DMS153 treated with DMSO at 0.1 percent for 48 hours (cell line): ENCODE data around the gene HSPA14.
"Not testable (repeated sequence)": the region's sequence is repeated elsewhere in the genome, so short reads cannot be mapped to it uniquely, and the experiment has no call there.

Experiments used
- DNase-seq: peaks from one replicate; lab custom pipeline; 2025; ENCODE audit not compliant: unreplicated experiment; lab: John Stamatoyannopoulos, UW

The HSPA14 gene, protein sequence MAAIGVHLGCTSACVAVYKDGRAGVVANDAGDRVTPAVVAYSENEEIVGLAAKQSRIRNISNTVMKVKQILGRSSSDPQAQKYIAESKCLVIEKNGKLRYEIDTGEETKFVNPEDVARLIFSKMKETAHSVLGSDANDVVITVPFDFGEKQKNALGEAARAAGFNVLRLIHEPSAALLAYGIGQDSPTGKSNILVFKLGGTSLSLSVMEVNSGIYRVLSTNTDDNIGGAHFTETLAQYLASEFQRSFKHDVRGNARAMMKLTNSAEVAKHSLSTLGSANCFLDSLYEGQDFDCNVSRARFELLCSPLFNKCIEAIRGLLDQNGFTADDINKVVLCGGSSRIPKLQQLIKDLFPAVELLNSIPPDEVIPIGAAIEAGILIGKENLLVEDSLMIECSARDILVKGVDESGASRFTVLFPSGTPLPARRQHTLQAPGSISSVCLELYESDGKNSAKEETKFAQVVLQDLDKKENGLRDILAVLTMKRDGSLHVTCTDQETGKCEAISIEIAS

DNA sequence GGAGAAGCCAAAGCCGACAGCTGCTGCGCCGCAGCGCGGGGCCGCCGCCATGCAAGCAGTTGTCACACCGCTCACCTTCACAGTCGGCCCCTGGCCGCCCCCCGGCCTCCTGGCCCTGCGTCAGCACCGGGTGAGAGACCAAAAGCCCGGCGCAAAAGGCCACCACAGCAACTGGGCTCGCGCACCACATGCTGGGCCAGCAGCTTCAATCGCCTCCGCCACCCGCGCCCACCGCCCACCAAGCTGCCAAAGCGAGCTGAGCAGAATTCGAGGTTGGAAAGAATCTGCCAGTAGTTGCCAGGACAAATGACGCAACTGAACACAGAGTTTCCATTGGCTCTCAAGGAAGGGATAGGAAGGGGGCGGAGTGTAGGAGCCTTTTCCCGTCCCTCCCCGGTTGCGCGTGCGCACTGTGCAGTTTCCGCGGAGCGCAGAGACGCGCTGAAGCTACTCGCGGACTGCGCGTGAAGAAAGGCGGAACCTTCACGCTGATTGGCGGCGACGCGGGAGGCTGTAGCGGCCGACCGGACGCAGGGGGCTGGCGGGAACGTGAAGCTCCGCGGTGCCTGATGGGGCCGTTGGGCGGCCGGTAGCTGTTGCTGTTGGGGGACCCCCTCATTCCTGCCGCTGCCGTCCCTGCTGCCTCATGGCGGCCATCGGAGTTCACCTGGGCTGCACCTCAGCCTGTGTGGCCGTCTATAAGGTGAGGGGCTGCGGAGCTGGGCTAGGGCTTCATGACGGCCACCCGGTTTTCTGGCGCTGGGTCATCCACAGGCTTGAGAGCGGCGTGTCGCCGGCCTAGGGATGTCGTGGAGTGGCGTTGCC lies at the start of gene HSPA14, which contains the start of the genes CDNF and MSANTD7:
HSPA14 (plus strand) TSS at position 550 of the 825 bp plus-strand sequence; CDS start at position 647, 97 bp downstream.
CDNF (minus strand) TSS at position 281 of the 825 bp plus-strand sequence; CDS start at position 190, 91 bp downstream.
MSANTD7 (plus strand) TSS at position 550 of the 825 bp plus-strand sequence. CDS start 3,979 bp downstream, outside the sequence.
- peak; percentile 84 for DNase-seq

DNA sequence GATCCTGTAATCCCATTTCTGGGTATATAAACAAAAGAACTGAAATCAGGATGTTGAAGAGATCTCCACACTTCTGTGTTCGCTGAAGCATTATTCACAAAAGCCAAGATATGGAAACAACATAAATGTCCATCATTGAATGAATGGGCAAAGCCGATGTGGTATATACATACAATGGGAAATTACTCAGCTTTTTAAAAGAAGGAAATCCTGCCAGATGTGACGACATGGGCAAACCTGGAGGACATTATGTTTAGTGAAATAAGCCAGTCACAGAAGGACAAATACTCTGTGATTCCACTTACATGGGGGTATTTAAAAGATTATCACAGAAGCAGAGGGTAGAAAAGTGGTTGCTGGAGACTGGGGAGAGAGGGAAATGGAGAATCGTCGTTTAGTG lies 39.5 kb upstream of the HSPA14 start:
- DNase-seq, result no peak

DNA sequence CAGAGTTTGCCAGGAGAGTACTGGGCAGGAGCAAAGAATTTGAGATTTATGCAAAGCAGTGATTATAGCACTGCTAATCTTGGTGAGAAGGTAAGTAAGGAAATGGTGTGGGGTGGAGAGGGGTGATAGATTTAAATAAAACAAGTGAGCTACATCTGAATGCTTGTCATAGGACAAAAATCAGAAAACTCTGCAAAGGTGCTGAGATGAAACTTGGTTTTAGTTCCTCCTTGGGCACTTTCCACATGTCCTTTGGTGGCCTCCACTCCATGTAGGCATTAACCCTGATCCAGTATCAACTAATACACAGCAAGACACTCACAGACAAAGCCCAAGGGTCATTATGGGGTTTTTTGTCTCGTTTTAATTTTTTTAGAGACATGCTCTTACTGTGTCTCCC lies 37.7 kb upstream of the HSPA14 start:
- no peak for DNase-seq

DNA sequence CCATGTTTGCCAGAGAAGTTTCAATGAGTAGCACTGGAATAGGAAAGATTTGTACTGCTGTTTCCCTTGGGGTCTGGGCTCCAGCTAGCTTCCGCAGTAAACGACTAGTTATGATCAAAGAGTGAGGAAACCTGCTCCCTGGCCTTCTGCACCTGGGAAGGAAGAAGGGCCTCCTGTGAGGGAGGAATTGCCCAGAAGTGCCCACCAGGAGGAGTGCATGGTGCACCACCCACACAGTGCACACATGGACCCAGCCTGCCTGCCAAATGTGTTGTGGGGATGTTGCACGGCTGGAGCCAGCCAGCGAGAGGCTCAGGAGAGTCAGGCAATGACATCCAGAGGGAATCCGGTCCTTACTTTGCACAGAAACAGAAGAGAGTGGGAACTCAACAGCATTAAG lies 36.4 kb upstream of the HSPA14 start:
- DNase-seq, result no peak

DNA sequence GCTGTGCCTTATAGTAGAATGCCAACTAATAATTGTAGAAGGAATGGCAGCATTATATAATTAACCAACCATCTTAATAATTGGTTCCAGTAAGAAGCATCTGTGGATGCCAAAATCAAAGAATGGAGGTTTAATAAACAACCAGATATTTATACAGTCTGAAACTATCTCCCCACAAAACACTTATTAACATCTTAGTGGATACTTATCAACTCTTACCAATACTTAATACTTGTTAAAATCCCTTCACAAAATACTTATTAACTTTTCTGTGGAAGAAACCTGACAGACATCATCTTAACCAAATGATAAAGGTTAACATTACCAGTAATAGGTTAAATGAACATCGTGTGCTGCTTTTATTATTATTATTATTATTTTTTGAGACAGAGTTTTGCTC lies 34.3 kb upstream of the HSPA14 start:
- no peak for DNase-seq

DNA sequence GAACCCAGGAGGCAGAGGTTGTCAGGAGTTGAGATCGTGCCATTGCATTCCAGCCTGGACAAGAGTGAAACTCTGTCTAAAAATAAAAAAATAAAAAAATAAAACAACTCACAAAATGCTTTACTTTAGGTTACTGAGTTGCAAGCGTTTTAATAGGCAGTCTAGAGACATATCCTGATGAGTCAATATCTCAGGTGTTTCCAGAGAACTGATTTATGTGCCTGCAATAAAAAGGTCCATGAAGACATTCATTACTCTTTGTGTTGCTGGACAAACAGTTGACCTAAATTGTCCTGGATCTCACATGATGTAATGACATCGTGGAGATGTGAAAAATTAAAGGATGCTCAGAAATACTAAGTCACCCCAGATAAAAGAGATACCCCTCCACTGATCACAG lies 31.8 kb upstream of the HSPA14 start:
- no peak for DNase-seq

DNA sequence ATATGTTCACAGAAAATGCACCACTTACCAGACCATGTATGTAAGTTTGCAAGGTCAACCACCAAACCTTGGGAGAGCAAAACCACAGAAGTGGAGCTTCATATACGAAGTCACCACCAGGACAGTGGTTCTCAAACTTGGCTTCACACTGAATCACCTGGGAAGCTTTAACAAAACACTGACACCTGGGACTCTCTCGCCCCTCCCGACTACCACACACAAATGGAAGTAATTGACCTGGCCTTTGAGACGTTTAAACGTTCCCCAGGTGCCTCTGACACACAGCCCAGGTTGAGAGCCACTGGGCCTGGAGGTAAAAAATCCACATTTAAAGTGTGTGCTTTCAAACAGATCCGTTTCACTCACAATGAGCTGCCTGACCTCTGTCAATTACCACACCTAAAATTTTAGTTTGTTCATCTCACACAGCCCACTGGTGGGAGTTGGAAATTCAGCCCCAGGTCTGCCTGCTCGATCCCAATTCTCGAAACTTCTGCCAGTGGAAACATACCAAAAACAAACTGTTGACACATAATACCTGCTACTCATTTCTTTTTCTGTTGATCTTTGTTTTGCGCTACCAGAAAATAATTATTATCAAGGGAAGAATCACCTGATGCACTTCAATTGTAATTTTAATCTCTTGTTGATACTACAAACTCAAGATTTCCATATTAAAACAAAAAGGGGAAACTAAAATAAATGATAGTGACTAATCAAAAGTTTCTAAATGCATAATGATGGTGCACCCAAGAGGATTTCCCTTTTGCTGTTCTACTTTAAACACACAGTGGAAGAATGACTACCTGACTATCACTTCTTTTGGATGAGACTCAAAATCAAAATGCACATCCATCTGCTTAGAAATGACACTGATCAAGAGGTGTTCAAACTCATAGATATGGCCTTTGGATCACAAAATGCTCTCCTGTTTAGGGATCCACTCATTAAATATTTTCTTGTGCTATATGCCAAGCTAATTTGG lies 26.8 kb upstream of the HSPA14 start:
- no peak for DNase-seq

DNA sequence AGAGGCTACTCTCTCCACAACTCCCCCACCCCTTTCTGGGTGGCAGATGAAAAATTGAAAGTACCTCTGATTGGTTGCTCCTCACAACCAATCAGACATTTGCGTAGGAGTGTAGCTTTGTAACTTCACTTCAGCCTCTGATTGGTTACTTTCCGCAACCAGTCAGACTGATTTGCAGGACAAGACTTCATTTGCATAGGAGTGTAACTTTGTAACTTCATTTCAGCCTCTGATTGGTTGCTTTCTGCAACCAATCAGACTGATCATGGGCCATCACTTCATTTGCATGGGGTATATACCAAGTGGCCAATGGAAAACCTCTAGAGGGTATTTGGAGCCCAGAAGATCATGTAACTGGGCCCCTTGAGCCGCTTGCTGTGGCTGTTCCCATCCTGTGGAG lies 25.8 kb upstream of the HSPA14 start:
- no peak for DNase-seq

DNA sequence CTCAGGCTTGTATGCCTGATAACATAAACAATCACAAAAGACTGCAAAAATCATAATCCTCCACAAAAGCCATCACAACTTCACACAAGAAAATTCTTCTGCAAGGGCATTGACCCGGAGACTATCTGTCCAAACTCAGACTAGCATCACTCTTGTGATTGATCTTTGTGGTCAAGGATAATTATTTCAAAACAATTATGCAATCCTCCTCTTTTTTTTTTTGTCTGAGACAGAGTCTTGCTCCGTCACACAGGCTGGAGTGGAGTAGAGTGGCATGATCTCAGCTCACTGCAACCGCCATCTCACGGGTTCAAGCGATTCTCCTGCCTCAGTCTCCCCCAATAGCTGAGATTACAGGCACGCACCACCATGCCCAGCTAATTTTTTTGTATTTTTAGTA lies 22.4 kb upstream of the HSPA14 start:
- no peak for DNase-seq

DNA sequence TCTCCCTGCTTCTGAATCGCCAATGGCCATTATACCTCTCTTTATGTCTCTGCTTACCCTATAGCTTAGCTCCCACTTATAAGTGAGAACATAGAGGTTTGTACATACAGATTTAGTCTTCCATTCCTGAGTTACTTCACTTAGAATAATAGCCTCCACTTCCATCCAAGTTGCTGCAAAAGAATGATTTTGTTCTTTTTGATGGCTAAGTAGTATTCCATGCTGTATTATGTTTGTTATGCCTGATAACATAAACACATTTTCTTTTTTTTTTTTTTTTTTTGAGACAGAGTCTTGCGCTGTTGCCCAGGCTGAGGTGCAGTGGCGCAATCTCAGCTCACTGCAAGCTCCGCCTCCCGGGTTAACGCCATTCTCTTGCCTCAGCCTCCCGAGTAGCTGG lies 21.4 kb upstream of the HSPA14 start:
- DNase-seq, result not testable (repeated sequence)

DNA sequence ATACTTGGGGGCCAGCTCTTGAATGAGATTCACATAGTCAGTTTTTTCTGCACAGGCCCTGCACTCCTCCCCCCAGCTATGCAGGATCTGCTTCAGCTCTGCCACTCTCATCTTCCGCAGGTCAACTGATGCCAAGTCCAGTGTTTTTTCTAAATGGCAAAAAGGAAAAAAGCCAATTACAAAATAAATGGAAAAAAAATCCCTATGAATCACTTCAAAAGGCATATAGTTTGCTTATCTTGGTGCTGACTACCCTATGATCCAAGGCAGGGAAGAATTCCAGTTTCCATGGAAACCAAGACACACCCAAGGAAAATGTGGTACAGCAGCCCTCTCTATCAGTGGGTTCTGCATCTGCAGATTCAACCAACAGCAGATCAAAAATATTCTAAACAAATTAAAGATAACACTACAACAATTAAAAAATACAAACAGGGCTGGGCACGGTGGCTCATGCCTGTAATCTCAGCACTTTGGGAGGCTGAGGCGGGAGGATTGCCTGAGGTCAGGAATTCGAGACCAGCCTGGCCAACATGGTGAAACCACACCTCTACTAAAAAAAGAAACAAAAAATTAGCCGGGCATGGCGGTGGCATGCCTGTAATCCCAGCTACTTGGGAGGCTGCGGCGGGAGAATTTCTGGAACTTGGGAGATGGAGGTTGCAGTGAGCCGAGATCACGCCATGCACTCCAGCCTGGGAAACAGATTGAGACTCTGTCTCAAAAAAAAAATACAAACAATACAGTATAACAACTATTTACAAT lies 17.9 kb upstream of the HSPA14 start:
- DNase-seq, result no peak

DNA sequence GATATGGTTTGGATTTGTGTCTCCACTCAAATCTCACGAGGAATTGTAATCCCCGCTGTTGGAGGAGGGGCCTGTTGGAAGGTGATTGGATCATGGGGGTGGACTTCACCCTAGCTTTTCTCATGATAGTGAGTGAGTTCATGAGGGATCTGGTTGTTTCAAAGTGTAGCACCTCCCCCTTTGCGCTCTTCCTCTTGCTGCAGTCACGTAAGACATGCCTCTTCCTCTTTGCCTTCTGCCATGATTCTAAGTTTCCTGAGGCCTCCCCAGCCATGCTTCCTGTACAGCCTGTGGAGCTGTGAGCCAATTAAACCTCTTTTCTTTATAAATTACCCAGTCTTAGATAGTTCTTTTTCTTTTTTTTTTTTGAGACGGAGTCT lies 17.3 kb upstream of the HSPA14 start:
- no peak for DNase-seq

DNA sequence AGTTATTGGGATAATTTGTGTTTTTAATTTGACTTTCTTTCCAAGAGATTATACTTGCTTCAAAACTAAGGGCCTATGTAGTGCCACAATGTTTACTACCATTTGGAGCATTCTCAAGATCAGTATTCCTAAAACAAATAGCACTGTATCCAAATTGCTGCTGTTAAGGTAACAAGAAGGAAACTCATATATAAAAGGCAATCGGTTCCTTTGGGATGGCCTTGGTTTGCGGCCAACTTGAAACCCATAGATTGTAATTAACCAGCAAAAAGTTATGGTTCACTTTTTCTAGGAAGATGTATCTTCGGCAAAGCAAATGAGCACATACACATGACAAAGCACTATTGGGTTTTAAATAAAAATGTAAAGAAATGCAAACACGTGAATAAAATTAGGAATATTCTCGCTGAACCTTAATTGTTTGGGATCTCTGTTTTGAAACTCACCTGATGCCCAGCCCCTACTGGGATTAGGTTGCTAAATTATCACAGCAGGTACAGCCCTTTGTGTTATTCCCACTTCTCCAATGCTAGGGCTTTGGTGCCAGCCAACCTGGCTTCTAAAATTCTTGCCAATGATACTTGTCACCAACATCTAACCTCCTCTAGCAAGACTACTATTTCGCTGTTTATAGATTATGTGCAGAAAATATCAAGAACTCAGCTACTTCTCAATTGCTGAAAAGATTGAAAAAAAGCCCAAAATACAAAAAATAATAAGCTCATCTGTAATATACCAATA lies 16.3 kb upstream of the HSPA14 start:
- DNase-seq, result no peak

DNA sequence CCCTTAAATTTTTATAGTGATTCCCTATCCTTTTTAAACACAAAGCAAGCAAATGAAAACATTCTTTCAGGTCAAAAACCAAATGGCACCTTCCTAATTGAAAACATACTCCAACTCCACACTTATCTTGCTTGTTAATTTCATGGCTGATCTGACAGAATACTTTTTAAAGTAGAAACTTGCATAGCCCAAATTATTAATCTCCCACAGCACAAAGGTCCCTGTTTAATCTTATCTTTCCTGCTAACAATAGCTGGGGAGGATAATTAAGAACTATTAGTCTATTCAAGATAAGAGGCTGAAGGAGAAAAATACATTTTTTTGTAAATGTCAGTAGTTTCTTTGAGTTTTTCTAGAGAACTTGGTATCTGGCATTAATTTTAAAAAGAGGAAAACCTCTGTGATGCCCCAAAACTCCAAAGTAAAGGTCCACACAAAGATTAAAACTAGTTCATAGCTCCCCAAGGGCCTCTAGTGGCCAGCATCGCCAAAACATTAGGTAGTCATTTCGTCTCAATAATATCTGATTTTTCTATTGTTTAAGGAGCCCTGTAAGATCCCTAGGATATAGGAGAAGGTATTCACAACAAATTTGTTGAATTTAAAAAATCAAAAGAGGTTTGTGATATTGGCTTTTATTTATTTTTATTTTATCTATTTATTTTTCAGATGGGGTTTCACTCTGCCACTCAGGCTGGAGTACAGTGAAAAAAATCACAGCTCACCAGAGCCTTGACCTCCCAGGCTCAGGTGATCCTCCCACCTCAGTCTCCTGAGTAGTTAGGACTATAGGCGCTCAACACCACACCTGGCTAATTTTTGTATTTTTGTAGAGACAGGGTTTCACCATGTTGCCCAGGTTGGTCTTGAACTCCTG lies 15.0 kb upstream of the HSPA14 start:
- DNase-seq, result peak; percentile 2

DNA sequence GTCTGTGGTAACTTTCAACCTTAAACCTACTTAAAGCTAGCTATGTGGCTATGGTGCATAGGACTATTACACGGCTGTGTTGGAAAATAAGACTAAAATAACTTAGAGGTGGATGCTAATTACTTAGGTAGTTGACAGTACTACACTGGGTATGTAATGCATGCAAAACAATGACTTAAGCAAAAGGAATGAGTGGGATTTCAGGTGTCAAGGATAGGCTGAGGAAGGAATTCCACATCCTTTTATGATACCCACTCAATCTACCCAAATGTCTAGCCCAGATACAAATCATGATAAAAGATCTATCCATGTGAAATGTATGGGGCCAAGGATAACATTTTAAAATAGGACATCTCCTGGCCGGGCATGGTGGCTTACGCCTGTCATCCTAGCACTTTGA lies 14.1 kb upstream of the HSPA14 start:
- no peak for DNase-seq

DNA sequence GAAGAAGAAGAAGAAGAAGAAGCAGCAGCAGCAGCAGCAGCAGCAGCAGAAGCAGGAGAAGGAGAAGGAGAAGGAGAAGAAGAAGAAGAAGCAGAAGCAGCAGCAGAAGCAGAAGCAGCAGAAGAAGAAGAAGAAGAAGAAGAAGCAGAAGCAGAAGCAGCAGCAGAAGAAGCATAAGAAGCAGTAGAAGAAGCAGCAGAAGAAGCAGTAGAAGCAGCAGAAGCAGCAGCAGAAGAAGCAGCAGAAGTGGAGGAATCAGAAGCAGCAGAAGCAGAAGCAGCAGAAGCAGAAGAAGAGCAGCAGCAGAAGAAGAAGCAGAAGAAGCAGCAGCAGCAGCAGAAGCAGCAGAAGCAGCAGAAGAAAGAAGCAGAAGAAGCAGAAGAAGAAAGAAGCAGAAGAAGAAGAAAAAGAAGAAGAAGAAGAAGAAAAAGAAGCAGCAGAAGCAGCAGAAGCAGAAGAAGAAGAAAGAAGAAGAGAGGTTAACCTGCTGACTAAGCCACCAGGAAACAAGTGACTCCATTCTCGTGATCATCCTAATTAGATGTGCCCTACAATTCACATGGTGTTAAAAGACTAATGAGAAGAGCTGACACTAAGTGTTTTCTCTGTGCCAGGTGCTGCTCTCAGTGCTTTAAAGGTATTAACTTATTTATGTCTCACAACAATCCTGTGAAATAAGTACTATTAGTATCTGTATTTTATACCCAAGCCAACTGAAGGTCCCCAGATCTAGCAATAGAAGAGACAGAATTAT lies 11.9 kb upstream of the HSPA14 start:
- no peak for DNase-seq

DNA sequence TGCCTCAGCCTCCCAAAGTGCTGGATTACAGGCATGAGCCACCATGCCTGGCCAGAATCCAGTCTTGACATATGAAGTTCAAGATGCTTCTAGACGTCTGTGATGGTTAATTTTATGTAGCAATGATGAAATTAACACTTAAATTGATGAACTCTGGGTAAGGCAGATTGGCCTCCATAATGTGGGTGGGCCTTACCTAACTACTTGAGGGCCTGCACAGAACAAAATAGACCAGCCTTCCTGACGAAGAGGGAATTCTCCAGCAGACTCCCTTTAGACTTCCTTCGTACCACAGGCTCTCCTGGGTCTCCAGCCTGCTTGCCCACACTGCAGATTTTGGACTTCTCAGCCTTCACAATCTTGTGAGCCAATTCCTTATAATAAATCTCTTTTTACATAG lies 5.0 kb upstream of the HSPA14 start:
- DNase-seq, result no peak

DNA sequence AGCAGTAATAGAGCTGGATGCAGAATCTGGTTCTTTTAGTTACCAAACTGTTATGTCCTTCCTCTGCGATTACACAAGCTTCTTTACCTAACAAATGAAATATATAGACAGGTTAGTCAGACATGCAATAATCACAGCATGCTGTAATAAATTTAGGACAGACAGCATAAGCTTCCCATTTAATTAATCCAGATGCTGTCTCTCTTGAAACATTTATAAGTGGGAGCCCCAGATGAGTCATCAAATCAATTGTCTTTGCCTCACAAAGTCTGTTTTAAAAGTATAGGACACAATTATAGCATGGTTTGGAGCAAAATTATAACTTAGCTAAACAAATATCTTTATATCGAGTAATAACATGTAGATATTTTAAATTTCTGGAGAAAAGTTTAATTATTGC lies 1.9 kb upstream of the HSPA14 start:
- DNase-seq, result no peak
